ENCODE measurements around the gene SH3GL2. TPM values are rescaled to one million over a fixed set of nuclear protein-coding genes. Genes with fewer than 3 reads are reported as not detected.

Gene SH3GL2
- total and polyA plus RNA-seq, 4 donors: 0.06 to 0.08 TPM; not detected in 2

DNA sequence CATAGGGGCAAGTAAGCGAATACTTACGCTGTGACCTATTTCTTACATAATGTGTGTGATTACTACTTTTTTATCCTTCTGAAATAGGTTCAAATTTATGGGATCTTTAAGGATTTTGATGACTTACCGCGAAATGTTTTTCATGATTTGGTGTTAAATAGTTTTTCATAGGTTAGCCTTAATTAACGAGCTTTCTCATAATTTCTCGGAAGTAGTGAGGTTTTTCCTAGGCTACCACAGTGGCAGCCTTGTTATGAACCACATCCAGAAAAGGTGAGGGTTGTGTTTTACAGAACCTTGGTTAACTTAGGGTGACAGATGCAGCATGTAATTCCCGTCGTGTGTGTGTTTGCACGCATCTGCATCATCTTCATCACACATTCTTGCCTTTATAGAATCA is 1.3 kb downstream of the SH3GL2 start:
- Histone ChIP-seq H3K27ac (ENCODE audit: low read depth in 1 of 2, low read length in 2 of 2) (no peak overlapping the region), H3K27me3 (ENCODE audit: control insufficient read depth in 4 of 4, insufficient read depth in 4 of 4, low read length in 3 of 4) (peaks cover 0 to 16% (median 2%) of the 10 kb centered on the region in 4 donors), H3K4me3 (ENCODE audit: low read depth in 1 of 3, low read length in 3 of 3) (no peak overlapping the region), H3K9ac (ENCODE audit: low read depth in 1 of 2, low read length in 2 of 2) (no peak overlapping the region), H3K9me3 (ENCODE audit: control insufficient read depth in 4 of 4, low read length in 3 of 4) (no peaks in the 10 kb centered on the region), H3K4me1 (ENCODE audit: control insufficient read depth in 4 of 4, insufficient read depth in 4 of 4, low read length in 3 of 4) (peaks cover 0 to 15% (median 9%) of the 10 kb centered on the region in 4 donors), H3K36me3 (ENCODE audit: control insufficient read depth in 4 of 4, insufficient read depth in 3 of 4, low read depth in 1 of 4, low read length in 3 of 4) (no peaks in the 10 kb centered on the region)
- DNase-seq (ENCODE audit: low spot score): no peak
- 69% methylated on average over 9 of the region's 9 CpGs for WGBS
- TF ChIP-seq SP1 (IDR thresholded peaks at IDR 0.05) (no peak), HNF4A (conservative IDR thresholded peaks at IDR 0.05) (no peak), RAD21 (IDR thresholded peaks at IDR 0.05) (no peak), FOXA1 (IDR thresholded peaks at IDR 0.05) (no peak), FOXA2 (IDR thresholded peaks at IDR 0.05) (no peak), JUND (IDR thresholded peaks at IDR 0.05) (no peak), CTCF (IDR thresholded peaks at IDR 0.05; ENCODE audit: low read depth, low read length, missing input control) (no peak), HNF4G (IDR thresholded peaks at IDR 0.05) (no peak), EGR1 (IDR thresholded peaks at IDR 0.05; ENCODE audit: low read depth in 2 of 2) (no peak)
- TF ChIP-seq, protein P1, sequence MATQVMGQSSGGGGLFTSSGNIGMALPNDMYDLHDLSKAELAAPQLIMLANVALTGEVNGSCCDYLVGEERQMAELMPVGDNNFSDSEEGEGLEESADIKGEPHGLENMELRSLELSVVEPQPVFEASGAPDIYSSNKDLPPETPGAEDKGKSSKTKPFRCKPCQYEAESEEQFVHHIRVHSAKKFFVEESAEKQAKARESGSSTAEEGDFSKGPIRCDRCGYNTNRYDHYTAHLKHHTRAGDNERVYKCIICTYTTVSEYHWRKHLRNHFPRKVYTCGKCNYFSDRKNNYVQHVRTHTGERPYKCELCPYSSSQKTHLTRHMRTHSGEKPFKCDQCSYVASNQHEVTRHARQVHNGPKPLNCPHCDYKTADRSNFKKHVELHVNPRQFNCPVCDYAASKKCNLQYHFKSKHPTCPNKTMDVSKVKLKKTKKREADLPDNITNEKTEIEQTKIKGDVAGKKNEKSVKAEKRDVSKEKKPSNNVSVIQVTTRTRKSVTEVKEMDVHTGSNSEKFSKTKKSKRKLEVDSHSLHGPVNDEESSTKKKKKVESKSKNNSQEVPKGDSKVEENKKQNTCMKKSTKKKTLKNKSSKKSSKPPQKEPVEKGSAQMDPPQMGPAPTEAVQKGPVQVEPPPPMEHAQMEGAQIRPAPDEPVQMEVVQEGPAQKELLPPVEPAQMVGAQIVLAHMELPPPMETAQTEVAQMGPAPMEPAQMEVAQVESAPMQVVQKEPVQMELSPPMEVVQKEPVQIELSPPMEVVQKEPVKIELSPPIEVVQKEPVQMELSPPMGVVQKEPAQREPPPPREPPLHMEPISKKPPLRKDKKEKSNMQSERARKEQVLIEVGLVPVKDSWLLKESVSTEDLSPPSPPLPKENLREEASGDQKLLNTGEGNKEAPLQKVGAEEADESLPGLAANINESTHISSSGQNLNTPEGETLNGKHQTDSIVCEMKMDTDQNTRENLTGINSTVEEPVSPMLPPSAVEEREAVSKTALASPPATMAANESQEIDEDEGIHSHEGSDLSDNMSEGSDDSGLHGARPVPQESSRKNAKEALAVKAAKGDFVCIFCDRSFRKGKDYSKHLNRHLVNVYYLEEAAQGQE (IDR thresholded peaks at IDR 0.05): no peak
- TF ChIP-seq, protein P2, sequence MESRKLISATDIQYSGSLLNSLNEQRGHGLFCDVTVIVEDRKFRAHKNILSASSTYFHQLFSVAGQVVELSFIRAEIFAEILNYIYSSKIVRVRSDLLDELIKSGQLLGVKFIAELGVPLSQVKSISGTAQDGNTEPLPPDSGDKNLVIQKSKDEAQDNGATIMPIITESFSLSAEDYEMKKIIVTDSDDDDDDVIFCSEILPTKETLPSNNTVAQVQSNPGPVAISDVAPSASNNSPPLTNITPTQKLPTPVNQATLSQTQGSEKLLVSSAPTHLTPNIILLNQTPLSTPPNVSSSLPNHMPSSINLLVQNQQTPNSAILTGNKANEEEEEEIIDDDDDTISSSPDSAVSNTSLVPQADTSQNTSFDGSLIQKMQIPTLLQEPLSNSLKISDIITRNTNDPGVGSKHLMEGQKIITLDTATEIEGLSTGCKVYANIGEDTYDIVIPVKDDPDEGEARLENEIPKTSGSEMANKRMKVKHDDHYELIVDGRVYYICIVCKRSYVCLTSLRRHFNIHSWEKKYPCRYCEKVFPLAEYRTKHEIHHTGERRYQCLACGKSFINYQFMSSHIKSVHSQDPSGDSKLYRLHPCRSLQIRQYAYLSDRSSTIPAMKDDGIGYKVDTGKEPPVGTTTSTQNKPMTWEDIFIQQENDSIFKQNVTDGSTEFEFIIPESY (IDR thresholded peaks at IDR 0.05): no peak

DNA sequence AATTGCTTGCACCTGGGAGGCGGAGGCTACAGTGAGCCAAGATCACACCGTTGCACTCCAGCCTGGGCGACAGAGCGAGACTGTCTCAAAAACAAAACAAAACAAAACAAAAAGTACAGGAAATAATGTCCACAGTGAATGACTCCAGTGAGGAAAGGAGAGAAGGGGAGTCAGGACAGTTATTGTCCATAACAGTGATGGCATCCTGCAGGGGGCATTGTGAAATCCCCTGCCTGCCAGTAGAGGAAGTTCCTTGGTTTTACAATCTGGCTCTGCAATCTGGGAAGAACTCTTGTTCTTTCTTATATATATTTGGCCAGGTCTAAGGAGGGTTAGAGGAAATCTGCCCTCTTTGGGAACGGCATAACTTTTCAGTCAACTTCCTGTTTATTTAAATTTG is 8.2 kb downstream of the SH3GL2 start:
- 84% methylated on average over 5 of the region's 5 CpGs for WGBS
- H3K36me3 ChIP-seq (ENCODE audit: control insufficient read depth in 4 of 4, insufficient read depth in 3 of 4, low read depth in 1 of 4, low read length in 3 of 4): no peaks in the 10 kb centered on the region

More for the DNA sequence above, 8.2 kb downstream of the SH3GL2 start:
- Histone ChIP-seq H3K4me1 (ENCODE audit: control insufficient read depth in 4 of 4, insufficient read depth in 4 of 4, low read length in 3 of 4) (no peaks in the 10 kb centered on the region), H3K9me3 (ENCODE audit: control insufficient read depth in 4 of 4, low read length in 3 of 4) (no peaks in the 10 kb centered on the region), H3K27ac (ENCODE audit: low read depth in 1 of 2, low read length in 2 of 2) (no peak overlapping the region), H3K27me3 (ENCODE audit: control insufficient read depth in 4 of 4, insufficient read depth in 4 of 4, low read length in 3 of 4) (no peaks in the 10 kb centered on the region), H3K4me3 (ENCODE audit: low read depth in 1 of 3, low read length in 3 of 3) (no peak overlapping the region), H3K9ac (ENCODE audit: low read depth in 1 of 2, low read length in 2 of 2) (no peak overlapping the region)
- no peak for DNase-seq (ENCODE audit: low spot score)
- TF ChIP-seq SP1 (IDR thresholded peaks at IDR 0.05) (no peak), FOXA2 (IDR thresholded peaks at IDR 0.05) (no peak), JUND (IDR thresholded peaks at IDR 0.05) (no peak), NR2F2 (IDR thresholded peaks at IDR 0.05) (no peak), HNF4G (IDR thresholded peaks at IDR 0.05) (no peak)
- TF ChIP-seq, protein P1 (IDR thresholded peaks at IDR 0.05): no peak

All from liver (tissue), 9 donors.